Stomach (tissue), 9 donors: ENCODE measurements around the gene ASAH2. TPM values are rescaled to one million over a fixed set of nuclear protein-coding genes. Genes with fewer than 3 reads are reported as not detected.

Experiments
- DNase-seq, 2 donors: peaks; one replicate each; pipeline versions ENCODE4 v3.0.0 to v3.0.0-alpha.2; 2013 to 2019
- H3K27ac ChIP-seq, 5 donors: fragments of 200-600 bp in 4 of 5; sonication (generic) in 4 of 5; one replicate each; pipeline ENCODE4 v1.5.1; 2013 to 2019; ENCODE audit warnings: mild to moderate bottlenecking in 1 of 5, moderate library complexity in 1 of 5
- H3K27me3 ChIP-seq, 3 donors: fragments of 200-600 bp; sonication (generic); one replicate each; pipeline ENCODE4 v1.5.1; 2017 to 2019; ENCODE audit warnings: mixed run types in 1 of 3
- H3K36me3 ChIP-seq, 4 donors: fragments of 200-600 bp; sonication (generic); 1 replicate in 3 of 4; 2 replicates in 1 of 4; pipeline ENCODE4 v1.5.1; 2016 to 2019
- H3K4me1 ChIP-seq, 4 donors: fragments of 200-600 bp; sonication (generic); one replicate each; pipeline ENCODE4 v1.5.1; 2016 to 2019
- H3K4me3 ChIP-seq, 4 donors: fragments of 200-600 bp; sonication (generic) in 3 of 4; one replicate each; pipeline ENCODE4 v1.5.1; 2016 to 2019; ENCODE audit warnings: mild to moderate bottlenecking in 1 of 4
- H3K9me3 ChIP-seq, 4 donors: fragments of 200-600 bp; sonication (generic); one replicate each; pipeline ENCODE4 v1.5.1; 2016 to 2019
- CTCF ChIP-seq, 7 experiments: fragments of 450-650 bp in 4 of 7; fragments of 200-600 bp in 3 of 7; sonication (generic) in 3 of 7; IDR thresholded peaks; one replicate each; pipeline ENCODE4 v1.5.1; 2016 to 2019; ENCODE audit warnings: antibody characterized with exemption in 7 of 7, control low read depth in 2 of 7, mild to moderate bottlenecking in 1 of 7
- EP300 ChIP-seq: sonication (generic); formaldehyde crosslinking; IDR thresholded peaks from one replicate; pipeline ENCODE4 v1.6.1; 2017; ENCODE audit warnings: antibody characterized with exemption
- POLR2A ChIP-seq, 4 donors: fragments of 450-650 bp; IDR thresholded peaks; one replicate each; pipeline ENCODE4 v1.6.1; 2016; ENCODE audit warnings: antibody characterized with exemption in 4 of 4, control low read depth in 2 of 4, mild to moderate bottlenecking in 1 of 4, moderate library complexity in 1 of 4
- POLR2AphosphoS5 ChIP-seq, 3 donors: sonication (generic); formaldehyde crosslinking; IDR thresholded peaks; one replicate each; pipeline ENCODE4 v1.6.1; 2016; ENCODE audit warnings: antibody characterized with exemption in 3 of 3
- WGBS, 5 donors: extraction: QIAGEN DNeasy Blood & Tissue Kit in 3 of 5; methylation state at CpG; one replicate each; pipeline versions ENCODE4 v1.1.5 to v1.1.7; 2013 to 2018; 5-methylcytosine and 5-hydroxymethylcytosine counted together
- intact Hi-C: fragments of 100-400 bp; cut with DNase I; formaldehyde crosslinking; loops from one replicate; pipeline ENCODE4 v1.15.1; 2023; ENCODE audit warnings: low total_unique reads
- polyA plus RNA-seq, 3 donors: library from polyadenylated mRNA; stranded (reverse); fragments of 200-250 nt; gene quantifications; one replicate each; pipeline ENCODE4 v1.2.3, GENCODE V29; 2013
- total RNA-seq, 5 donors: library from RNA; depleted of rRNA; stranded (reverse); fragments of >200 nt; gene quantifications; one replicate each; pipeline versions ENCODE4 v1.1.0 to v1.2.3, GENCODE V29; 2014 to 2016
- donor health status: healthy with polysubstance abuse.
- donor health status: Bipolar disorder and iron deficiency.
- donor health status: healthy.

The ASAH2 gene
- total and polyA plus RNA-seq, 8 donors = 0.20 to 22.8 (median 0.55) TPM

- no peaks in the 10 kb centered on the region for H3K4me1 ChIP-seq
- WGBS, 5 donors = 31 to 50% (median 42%) methylated on average over 2 of the region's 2 CpGs
- H3K27ac ChIP-seq = no peak overlapping the region
- no peaks in the 10 kb centered on the region for H3K36me3 ChIP-seq
- intact Hi-C loops = no loop called here
- TF ChIP-seq POLR2AphosphoS5 (IDR thresholded peaks at IDR 0.05) = no peak
- H3K9me3 ChIP-seq = no peaks in the 10 kb centered on the region
- peak in 1 of 2 donors; percentile 21 for DNase-seq
- no peak overlapping the region for H3K4me3 ChIP-seq
- no peaks in the 10 kb centered on the region for H3K27me3 ChIP-seq
These were observed 9.5 kb upstream of the ASAH2 start for GRCh38 chr10:50260791-50261281.

GRCh38 chr10:50254479-50254878, 3.2 kb upstream of the ASAH2 start:
- 47 to 69% (median 50%) methylated on average over 2 of the region's 2 CpGs for WGBS, 5 donors
- intact Hi-C loops = no loop called here

GRCh38 chr10:50250096-50250854, 1.0 kb downstream of the ASAH2 start:
- H3K4me1 ChIP-seq = no peaks in the 10 kb centered on the region
- no peaks in the 10 kb centered on the region for H3K27me3 ChIP-seq
- H3K4me3 ChIP-seq = no peak overlapping the region
- intact Hi-C loops = no loop called here
- TF ChIP-seq POLR2AphosphoS5 (IDR thresholded peaks at IDR 0.05) (no peak), POLR2A (IDR thresholded peaks at IDR 0.05) (no peak), EP300 (no peak), CTCF (IDR thresholded peaks at IDR 0.05) (no peak)
- H3K27ac ChIP-seq = no peak overlapping the region
- H3K36me3 ChIP-seq = no peaks in the 10 kb centered on the region
- no peak for DNase-seq
- H3K9me3 ChIP-seq = no peaks in the 10 kb centered on the region
- 78 to 89% (median 85%) methylated on average over 2 of the region's 2 CpGs for WGBS, 5 donors

More at GRCh38 chr10:50254479-50254878, 3.2 kb upstream of the ASAH2 start:
- Histone ChIP-seq H3K4me3 (no peak overlapping the region), H3K9me3 (no peaks in the 10 kb centered on the region), H3K27ac (no peak overlapping the region), H3K27me3 (no peaks in the 10 kb centered on the region), H3K4me1 (no peaks in the 10 kb centered on the region), H3K36me3 (no peaks in the 10 kb centered on the region)
- DNase-seq = no peak
- TF ChIP-seq EP300 = no peak
- no peak for TF ChIP-seq POLR2AphosphoS5 (IDR thresholded peaks at IDR 0.05)
- no peak for TF ChIP-seq POLR2A (IDR thresholded peaks at IDR 0.05)
- no peak for TF ChIP-seq CTCF (IDR thresholded peaks at IDR 0.05)

GRCh38 chr10:50248598-50248997, 2.7 kb downstream of the ASAH2 start:
- 73 to 85% (median 80%) methylated on average over 5 of the region's 5 CpGs for WGBS, 5 donors
- DNase-seq = no peak
- no peak for TF ChIP-seq CTCF (IDR thresholded peaks at IDR 0.05)
- intact Hi-C loops = no loop called here
- Histone ChIP-seq H3K36me3 (no peaks in the 10 kb centered on the region), H3K27me3 (no peaks in the 10 kb centered on the region), H3K4me1 (no peaks in the 10 kb centered on the region), H3K27ac (no peak overlapping the region), H3K9me3 (no peaks in the 10 kb centered on the region), H3K4me3 (no peak overlapping the region)

GRCh38 chr10:50248062-50248461, 3.3 kb downstream of the ASAH2 start:
- H3K9me3 ChIP-seq = no peaks in the 10 kb centered on the region
- DNase-seq = peak in 1 of 2 donors; percentile 31
- TF ChIP-seq CTCF (IDR thresholded peaks at IDR 0.05) (no peak), POLR2A (IDR thresholded peaks at IDR 0.05) (no peak), EP300 (no peak), POLR2AphosphoS5 (IDR thresholded peaks at IDR 0.05) (no peak)
- H3K4me3 ChIP-seq = no peak overlapping the region
- no peak overlapping the region for H3K27ac ChIP-seq
- H3K36me3 ChIP-seq = no peaks in the 10 kb centered on the region
- WGBS, 5 donors = 15 to 24% (median 17%) methylated on average over 3 of the region's 3 CpGs
- intact Hi-C loops = no loop called here
- H3K27me3 ChIP-seq = no peaks in the 10 kb centered on the region
- no peaks in the 10 kb centered on the region for H3K4me1 ChIP-seq
